COLO668 (cell line): ENCODE results near the gene FARP1.

Experiments
- DNase-seq: peaks from one replicate; lab custom pipeline; 2025; ENCODE audit not compliant: unreplicated experiment; lab: John Stamatoyannopoulos, UW

Gene FARP1

GRCh38 chr13:98474292-98474691, 331.4 kb downstream of the FARP1 start:
- no peak for DNase-seq

- no peak for DNase-seq
Observed at GRCh38 chr13:98474761-98475160, 331.9 kb downstream of the FARP1 start.

GRCh38 chr13:98475522-98475921, 332.6 kb downstream of the FARP1 start:
- no peak for DNase-seq

GRCh38 chr13:98476106-98476505, 333.2 kb downstream of the FARP1 start:
- no peak for DNase-seq

GRCh38 chr13:98476538-98476966, 333.7 kb downstream of the FARP1 start:
- no peak for DNase-seq

- no peak for DNase-seq
Observed at GRCh38 chr13:98478189-98479129, 335.6 kb downstream of the FARP1 start.

GRCh38 chr13:98479496-98480003, 336.7 kb downstream of the FARP1 start:
- no peak for DNase-seq

- peak; percentile 80 for DNase-seq
Observed at GRCh38 chr13:98480915-98481877, 338.3 kb downstream of the FARP1 start.

- no peak for DNase-seq
Observed at GRCh38 chr13:98482476-98483444, 339.9 kb downstream of the FARP1 start.

GRCh38 chr13:98483601-98484288, 340.9 kb downstream of the FARP1 start:
- no peak for DNase-seq

GRCh38 chr13:98484289-98485219, 341.7 kb downstream of the FARP1 start:
- peak; percentile 90 for DNase-seq

- DNase-seq: no peak
Observed at GRCh38 chr13:98485561-98485960, 342.7 kb downstream of the FARP1 start.

GRCh38 chr13:98486412-98486811, 343.5 kb downstream of the FARP1 start:
- DNase-seq: no peak

GRCh38 chr13:98487016-98487415, 344.1 kb downstream of the FARP1 start:
- DNase-seq: no peak

- DNase-seq: no peak
Observed at GRCh38 chr13:98487522-98487921, 344.6 kb downstream of the FARP1 start.

- DNase-seq: no peak
Observed at GRCh38 chr13:98488736-98489135, 345.8 kb downstream of the FARP1 start.

- no peak for DNase-seq
Observed at GRCh38 chr13:98489446-98490194, 346.7 kb downstream of the FARP1 start.
